Left forelimb (tissue), 1 donor: Measurements from ENCODE around the gene NVL.
"Not testable (repeated sequence)": the region's sequence is repeated elsewhere in the genome, so short reads cannot be mapped to it uniquely, and the experiment has no call there.

Experiments used
- DNase-seq: peaks from one replicate; pipeline ENCODE4 v3.0.0-alpha.2; 2018; ENCODE audit warnings: low spot score

The NVL gene

DNA sequence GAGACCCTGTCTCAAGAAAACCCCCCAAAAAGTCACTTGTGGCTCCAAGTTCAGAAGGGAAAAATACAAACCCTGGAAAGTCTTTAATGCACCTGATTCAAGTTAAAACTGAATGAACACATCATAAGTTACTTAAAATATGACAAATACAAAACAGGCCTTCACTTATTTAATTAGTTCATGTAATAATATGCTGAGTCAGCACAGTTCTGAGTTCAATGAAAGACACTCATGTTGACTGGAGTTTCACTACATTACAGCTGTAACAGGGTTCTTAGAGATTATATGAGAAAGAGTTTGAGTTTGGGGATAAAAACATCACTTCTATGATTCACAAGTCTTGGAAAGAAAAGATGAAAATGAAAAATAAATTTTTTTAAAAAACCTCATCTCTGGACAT lies 96.0 kb downstream of the NVL start:
- DNase-seq: no peak

DNA sequence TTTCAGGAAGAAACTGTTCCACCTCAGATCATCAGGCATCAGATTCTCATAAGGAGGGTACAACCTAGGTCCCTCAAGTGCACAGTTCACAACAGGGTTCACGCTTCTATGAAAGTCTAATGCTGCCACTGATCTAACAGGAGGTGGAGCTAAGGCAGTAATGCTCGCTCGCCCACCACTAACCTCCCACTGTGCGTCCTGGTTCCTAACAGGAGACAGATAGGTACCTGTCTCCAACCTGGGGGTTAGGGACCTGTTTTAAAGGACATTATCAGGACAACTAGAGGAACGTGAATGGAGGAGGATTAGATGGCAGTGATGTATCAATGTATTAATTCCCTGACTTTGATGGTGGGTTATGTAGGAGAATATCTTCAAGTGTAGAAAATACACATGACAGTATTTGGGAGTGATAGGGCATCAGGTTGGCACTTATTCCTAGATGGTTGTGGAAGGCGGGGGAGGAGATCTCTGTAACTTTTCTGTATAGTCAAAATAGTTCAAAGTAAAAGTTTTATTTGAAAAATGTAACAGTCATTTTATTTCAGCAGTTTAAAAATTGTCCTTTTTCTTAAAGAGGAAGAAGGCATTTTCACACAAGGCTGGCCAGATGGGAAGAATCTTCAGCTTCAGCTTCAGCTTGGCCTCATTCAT lies 103.0 kb downstream of the NVL start:
- no peak for DNase-seq

DNA sequence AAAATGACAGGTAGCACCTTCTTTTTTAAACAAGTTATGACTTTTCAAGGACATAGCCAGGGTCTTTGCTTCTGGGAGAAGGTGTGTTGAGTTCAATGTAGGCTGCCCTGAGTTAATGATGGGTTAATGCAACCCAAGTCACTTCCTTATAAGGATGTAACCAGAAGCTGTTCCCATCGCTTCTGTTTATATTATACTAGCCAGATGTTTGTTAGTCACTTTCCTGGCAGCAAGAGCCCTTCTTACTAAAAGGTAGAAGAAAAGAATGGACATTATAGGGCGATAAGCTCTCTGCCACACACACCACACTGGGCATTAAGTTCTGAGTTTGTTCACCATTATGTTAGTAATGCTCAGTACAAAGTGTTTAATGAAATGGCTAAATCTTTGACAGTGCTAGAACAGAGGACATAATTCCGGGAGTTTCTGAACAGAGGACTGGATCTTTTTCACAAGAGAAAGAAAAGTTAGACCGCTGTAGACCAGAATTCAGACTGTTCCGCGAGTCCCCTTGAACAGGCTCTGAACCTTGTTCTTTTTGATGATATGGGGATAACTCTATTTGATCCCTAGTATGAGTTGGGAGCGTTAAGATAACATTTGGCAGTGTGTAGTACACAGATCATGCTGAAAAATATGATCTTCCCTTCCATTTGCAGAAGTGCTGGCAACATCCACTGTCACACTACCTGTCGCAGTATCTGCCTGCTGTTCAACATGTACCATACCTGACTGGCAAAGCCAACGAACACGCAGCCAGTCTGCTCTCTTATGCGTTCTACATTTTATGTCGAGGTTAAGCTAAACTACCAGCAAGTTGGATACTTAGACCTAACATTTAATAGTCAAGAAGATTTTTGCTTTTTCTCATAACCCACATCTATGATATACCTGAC lies 105.9 kb downstream of the NVL start:
- DNase-seq: no peak

DNA sequence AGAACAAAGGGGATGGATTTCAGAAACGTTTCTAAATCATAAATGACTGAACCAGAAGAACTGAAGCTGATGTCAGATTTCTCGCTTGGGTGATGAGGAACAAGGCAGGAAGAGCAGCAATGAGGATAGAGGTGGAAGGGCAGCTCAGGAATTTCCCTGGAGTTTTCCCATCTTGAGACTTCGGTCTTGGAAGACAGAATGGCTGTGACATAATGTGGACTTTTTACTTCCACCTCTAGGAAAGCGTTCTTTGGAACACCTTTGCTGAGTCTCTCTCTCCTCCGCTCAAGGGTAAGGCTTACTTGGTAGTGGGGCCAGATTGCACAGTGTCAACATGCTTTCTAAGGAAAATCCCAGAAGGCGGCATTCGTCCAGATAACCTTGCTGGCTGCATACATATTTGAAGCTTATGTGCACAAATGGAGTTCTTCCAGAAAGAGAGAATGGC lies 110.3 kb downstream of the NVL start:
- DNase-seq: no peak

DNA sequence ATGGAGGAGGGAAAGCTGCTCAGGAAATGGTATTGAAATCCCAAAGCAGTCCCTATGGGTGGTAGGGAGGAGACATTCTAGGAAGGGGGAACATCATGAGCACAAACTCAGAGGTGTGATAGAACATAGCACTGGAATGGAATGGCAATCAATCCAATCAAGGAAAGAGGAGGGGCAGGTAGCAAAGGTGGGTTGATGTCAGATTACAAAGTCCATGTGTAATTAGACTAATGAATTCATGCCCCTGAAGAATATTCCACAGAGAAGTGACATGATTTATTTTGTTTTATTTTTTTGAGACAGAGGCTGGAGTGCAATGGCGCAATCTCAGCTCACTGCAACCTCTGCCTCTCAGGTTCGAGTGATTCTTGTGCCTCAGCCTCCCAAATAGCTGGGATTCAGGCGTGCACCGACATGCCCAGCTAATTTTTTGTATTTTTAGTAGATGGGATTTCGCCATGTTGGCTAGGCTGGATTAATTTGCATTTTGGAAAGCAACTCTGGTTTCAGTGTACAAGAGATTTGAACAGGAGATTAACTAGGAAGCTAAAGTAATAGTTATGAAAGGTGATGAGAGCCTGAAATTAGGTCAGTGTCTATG lies 110.9 kb downstream of the NVL start:
- no peak for DNase-seq

DNA sequence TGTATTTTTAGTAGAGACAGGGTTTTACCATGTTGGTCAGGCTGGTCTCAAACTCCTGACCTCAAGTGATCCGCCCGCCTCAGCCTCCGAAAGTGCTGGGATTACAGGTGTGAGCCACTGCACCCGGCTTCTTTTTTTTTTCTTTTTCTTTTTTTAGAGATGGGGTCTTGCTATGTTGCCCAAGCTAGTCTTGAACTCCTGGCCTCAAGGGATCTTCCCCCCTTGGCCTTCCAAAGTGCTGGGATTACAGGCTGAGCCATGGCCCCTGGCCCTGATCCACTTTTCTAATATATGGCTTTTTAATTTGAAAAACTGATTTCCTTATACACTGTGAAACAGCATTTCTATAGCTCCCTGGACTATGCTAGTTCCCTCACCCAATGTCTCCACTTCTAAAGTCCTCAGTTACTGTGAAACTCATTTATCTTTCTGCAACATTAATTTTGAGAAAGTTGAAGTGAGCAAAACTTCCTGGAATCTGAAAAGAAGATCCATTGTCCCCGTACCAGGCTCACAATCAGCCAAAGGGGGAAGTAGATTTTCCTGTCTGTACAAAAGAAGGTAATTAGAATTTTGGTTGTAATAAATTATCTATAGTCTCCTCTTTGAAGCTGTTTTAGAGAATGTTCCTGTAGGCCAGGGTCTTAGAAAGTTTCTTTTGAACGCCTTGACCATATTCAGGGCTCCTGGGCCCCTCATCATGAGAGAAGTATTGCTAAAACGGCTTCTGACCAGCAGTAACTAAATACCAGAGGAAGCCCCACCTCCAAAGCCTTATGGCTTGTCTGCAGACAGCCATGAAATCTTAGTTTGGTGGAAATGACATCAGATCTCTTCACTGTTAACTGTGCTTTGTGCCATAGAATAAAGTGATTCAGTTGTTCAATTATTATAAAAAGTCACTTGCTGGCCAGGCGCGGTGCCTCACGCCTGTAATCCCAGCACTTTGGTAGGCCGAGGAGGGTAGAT lies 112.0 kb downstream of the NVL start:
- DNase-seq: no peak

DNA sequence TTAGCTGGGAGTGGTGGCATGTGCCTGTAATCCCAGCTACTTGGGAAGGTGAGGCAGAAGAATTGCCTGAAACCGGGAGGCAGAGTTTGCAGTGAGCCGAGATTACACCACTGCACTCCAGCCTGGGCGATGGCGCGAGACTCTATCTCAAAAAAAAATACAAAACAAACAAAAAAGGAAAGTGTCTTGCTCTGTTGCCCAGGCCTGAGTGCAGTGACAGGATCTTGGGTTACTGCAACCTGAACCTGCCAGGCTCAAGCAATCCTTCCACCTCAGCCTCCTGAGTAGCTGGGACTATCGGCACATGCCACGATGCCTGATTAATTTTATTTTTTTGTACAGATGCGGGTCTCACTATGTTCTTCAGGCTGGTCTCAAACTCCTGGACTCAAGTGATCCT lies 113.6 kb downstream of the NVL start:
- DNase-seq: no peak

DNA sequence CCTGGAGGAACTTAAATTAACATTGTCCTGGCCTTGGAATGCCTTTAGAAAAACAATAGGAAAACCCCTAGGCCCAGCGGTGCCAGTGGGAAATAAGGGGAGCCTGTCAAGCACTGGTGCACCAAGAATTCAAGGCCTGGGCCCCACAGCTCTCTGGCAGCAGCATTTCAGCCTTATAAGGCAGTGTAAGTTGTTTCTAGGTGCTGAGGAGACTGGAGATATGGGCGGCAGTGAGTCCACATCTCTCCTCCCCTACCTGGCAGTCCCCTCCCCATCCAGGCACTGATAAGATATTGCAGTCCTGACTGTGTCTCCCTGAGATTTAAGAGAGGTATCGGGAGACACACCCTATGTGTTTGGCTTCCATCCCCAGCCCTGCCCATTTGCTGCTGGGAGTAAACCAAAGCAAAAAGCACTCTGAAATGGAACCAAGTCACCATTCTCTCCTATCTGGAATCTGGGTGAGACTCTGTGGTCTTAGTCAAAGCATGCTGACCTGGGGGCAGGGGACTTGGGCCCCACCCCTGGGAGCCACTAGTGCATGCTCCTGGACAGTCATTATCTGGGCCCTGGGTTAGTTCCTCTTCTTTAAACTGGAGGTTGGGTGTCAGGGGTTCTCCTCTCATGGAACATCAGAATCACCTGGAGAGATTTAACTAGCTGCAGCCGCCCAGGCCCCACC lies 116.4 kb downstream of the NVL start:
- no peak for DNase-seq

DNA sequence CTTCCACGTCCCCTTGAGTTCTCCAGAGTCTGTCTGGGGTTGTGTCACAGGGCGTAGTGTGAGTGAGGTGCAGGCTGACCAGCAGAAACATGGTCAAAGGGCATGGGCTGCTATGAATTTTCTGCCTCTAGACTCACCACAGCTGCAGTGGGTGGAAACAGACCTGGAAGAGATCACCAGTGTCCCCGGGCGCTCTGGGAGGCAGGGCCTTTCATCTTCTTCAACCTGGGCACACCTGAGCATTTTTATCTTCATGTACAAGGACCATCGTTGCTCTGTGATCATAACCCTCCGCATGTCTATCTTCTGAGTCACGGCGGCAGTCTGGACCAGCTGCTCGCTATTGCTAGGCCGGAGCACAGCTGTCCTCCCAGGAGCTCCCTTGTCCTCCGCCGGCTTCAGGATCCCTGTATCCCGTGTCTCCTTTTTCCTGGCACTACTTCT lies 117.3 kb downstream of the NVL start:
- DNase-seq: no peak

DNA sequence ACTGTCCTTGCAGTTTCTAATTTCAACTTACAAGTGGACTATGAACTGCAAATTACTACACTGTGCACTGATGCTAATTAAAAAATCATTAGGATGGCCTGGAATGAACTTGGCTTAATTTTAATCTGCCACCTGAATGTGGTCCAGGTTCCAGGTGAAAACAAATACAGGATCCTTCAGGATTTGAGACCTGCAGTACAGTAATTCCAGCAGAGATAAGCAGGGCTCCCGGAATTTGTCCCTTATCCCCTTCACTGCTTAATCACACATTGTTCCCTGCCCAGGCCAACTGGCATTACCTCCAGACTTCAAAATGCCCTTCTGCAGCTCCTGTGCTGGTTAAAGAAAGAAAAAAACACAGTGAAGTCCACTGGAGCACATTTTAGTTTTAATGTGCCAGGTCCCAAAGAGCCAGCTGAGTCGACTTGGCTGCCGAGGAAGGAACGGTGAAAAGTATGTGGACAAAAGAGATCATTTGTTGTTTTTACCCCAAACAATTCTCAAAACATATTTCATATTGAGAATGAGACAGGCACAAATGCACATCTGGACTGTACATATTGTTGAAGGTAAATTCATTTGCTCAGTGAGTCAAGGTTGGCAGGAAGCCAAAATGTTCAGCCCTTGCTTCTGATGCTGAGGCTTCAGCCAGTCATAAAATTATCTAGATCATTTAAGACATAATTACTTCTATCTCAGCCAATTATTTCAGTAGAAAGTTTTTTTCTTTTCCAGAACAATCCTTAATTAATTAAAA lies 118.6 kb downstream of the NVL start:
- no peak for DNase-seq

DNA sequence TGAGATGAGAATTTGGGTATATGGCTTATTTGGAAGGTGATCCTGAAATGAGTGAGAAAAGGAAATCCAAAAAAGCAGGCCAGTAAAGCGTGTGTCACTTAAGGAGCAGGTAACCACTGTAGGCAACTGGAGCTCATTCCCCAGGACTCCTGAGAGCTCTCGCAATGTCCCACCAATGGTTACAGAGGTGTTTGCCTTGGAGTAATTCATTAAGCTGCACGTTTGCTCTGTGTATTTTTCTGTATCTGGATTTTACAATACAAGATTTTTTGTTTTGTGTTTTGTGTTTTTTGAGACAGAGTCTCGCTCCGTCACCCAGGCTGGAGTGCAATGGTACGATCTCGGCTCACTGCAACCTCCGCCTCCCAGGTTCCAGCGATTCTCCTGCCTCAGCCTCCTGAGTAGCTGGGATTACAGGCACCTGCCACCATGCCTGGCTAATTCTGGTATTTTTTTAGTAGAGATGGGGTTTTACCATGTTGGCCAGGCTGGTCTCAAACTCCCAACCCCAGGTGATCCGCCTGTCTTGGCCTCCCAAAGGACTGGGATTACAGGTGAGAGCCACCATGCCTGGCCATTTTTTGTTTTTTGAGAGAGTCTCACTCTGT lies 123.9 kb downstream of the NVL start:
- not testable (repeated sequence) for DNase-seq

DNA sequence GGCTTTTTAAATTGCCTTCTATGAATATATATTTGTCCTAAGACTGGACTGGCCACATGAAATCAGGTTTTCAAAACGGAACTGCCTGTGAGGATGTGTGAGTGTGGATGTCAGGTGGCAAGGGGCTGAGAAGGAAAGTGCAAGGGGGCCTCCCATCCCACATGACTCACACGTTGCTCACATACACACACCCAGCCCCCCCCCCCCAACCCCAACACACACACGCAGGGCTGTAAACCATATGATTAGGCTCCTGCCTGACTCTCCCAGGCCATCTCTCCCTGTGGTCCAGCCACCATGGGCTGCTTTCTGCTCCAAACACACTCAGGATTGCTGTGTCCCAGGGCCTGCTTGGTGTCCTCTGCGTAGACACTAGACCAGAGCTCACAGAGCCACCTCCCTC lies 124.5 kb downstream of the NVL start:
- no peak for DNase-seq

DNA sequence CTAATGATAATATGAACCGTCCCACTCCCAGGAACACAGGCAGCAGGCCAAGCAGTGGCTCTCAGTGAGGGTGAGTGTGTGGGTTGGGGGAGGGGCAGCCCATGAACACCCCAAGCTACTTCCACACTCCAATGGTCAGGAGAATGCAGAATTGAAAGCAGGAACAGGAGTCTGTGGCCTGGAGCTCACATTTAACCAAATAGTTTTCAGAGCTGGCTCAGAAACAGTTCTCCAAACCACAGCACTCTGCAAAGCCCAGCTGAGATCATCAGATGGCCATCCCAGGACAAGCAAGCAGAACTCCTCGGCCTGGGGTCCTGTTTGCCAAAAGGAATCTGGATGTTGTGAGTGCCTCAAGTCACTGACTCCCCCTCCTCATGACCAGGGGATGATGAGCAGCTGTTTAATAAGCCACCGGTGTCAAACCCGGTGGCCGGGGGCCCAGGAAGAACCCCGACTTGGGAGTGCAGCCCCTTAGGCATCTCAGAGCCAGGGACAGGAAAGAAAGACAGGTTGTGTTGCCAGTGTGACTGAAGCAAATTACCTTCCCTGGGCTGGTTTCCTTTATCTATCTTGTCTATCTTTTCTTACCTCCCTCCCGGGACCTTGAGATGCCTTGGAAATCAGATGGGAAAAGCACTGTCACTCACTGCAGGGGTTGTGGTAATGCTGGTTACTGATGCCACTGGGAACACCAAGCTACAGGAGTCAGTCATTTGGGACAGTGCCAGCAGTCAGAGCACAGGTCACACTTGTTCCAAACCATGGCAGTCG lies 126.5 kb downstream of the NVL start:
- DNase-seq: no peak

DNA sequence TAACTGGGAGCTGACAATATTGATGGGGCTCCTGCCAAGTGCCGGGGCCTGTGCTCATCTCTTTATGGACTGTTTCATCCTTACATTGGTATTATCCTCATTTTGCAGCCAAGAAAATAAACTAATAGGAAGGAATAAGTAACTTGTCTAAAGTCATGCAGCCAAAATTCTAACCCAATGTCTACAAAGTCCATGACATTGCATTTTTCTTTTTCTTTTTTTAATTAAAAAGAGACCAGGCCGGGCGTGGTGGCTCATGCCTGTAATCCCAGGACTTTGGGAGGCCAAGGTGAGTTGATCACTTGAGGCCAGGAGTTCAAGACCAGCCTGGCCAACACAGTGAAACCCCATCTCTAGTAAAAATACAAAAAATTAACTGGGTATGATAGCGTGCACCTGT lies 128.1 kb downstream of the NVL start:
- no peak for DNase-seq

DNA sequence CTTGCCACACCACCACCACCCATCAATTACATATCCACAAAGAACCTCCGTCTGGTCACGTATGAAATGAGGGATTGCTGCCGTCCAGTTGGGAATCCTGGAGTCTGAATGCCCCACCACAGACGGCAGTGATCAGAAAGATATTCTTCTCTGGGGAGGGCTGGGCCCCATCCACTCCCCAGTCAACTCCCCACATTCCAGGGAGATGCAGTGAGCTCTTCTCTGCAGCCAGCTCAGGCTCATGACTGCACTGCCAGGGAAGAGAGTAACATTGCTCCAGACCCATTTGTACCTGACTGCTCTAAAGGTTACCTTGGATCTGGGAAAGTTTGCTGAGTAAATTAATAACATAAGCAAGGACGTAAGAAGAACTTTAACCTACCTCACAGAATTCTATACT lies 128.6 kb downstream of the NVL start:
- DNase-seq: no peak

DNA sequence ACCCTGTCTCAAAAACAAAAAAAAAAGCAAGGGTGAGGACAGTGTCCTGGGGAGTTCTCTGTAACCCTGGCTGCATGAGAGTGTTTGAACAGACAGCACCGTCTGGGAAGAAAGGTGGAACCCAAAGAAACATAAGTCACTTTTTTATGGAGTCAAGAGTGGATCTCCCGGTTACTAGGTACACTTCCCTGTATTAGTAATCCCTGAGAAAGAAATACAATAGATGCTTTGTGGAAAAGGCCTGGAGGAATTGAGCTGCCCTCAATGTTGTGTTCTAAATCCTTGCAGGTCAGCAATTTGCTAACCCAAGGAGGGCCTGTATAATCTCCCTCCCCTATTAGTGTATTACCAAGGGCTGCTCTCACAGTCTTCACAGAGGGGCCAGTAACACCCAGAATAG lies 130.3 kb downstream of the NVL start:
- DNase-seq: no peak

DNA sequence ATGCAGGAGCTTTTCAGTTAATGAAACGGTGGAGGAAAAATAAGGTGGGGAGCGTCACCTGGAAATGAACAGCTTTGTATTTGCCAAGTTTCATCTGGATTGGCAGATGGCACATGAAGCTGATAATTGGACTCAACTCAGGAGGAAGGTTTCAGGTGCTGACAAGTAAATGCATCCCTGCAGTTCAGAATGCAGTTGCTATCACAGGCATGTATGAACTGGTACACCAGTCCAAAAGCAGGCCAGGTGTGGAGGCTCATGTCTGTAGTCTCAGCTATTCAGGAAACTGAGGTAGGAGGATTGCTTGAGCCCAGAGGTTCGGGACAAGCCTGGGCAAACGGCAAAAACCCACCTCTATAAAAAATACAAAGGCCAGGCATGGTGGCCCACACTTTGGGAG lies 131.4 kb downstream of the NVL start:
- DNase-seq: no peak

DNA sequence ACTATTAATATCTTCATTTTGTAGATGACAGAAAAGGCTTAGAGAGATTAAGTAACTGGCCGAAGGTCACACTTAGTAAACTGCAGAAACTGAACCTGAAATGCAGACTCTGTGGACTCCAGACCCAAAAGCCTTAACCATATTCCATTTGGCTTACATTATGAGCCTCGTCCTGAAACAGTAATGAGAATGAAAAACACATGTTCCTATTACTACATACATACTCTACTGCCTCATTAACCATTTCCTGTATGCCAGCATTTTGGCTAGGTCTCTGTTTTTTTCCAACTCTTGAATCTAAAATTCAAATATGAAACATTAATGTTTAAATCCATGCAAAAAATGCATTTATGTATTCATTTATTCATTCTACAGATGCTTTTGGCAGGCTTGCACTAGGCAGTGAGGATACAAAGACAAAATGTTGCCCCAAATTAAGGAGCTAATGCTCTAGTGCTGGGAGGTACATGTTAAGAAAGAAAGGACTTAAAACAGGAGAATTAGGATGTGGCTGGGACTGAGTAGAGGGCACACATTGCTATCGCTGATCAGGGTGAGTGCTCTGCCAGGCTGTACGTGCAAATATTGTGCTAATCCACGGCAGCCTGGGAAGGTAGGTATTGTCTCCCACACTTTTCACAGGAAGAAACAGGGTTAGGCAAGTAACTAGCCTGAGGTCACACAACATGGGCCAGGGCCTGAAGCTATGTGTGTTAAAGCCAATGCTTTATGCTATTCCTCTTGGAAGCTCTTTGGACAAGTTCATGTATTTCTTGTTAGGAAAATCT lies 133.0 kb downstream of the NVL start:
- DNase-seq: no peak
